Lung microvascular endothelial cell (primary cell): ENCODE data around the gene ACRBP. TPM values are rescaled to one million over a fixed set of nuclear protein-coding genes. Genes with fewer than 3 reads are reported as not detected.

Source experiments
- DNase-seq, 2 donors: peaks; one replicate each; pipeline versions ENCODE4 v3.0.0 to v3.0.0-alpha.2; 2010; ENCODE audit warnings: low read depth in 2 of 2
- total RNA-seq: library from RNA; depleted of rRNA; stranded (reverse); fragments of >200 nt; gene quantifications from 2 replicates; pipeline ENCODE4 v1.2.1, GENCODE V29; 2014

Gene ACRBP
- 0.20 and 0.22 TPM in 2 replicates for total RNA-seq

DNA sequence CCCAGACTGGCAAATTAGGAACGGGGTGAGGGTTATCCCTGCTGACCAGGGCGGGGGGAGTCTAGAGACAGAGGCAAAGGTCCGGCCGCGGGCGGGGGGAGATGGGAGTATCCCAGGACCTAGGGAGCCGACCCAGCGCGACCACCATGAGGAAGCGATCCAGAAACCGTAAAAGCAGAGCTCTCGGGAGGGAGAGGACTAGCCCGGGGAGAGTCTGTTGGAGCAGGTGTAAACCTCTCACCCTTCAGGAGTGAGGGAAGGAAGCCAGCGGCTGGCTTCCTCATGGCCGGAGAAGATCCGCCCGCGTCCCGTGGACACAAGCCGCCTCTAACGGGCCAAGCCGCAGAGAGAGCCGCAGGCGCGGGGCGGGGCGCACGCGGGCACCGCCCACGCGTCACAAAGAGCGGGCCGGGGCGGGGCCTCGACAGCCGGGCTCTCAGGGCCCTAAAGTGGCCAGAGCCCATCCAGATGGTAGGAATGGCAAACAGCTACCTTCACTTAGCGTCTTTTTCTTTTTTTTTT is at the start of gene ACRBP:
Gene ACRBP (minus strand): TSS at position 350 of the 522 bp plus-strand sequence. CDS start 66 bp downstream, at position 284.
- peak; percentile 74 for DNase-seq

- DNase-seq, result no peak
Measured at GRCh38 chr12:6695313-6696045, 48.2 kb upstream of the ACRBP start.

GRCh38 chr12:6694701-6695100 is 47.5 kb upstream of the ACRBP start:
- no peak for DNase-seq

GRCh38 chr12:6693832-6694355 is 46.7 kb upstream of the ACRBP start:
- DNase-seq, result no peak

DNA sequence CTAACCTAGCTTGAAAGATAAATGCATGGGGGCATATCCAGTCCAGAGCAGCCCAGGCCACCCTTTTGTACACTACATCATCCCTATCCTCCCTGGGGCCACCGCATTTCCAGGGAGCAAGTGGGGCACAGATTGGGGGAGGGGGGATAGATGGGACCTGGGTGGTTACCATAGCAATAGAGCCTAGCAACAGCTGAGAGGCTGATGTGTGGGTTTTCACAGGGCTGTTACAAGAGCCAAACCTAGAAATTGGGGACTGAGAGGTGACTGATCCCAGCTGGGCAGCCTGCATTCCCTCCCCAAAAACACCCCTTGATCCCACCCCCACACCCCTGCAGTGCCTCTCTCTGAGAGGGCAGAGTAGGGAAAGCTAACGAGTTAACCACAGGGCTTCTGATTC is 45.7 kb upstream of the ACRBP start:
- DNase-seq, result no peak

- DNase-seq, result no peak
Measured at GRCh38 chr12:6691473-6691872, 44.2 kb upstream of the ACRBP start.

GRCh38 chr12:6688999-6689882 is 42.0 kb upstream of the ACRBP start, which contains the start of gene ZNF384:
ZNF384 (minus strand) TSS chr12:6689375; CDS start chr12:6679520, 9,855 bp downstream.
- peak; percentile 99 to 100 for DNase-seq

- no peak for DNase-seq
Measured at GRCh38 chr12:6688543-6688998, 41.3 kb upstream of the ACRBP start.

GRCh38 chr12:6685814-6686213 is 38.6 kb upstream of the ACRBP start:
- DNase-seq, result no peak

DNA sequence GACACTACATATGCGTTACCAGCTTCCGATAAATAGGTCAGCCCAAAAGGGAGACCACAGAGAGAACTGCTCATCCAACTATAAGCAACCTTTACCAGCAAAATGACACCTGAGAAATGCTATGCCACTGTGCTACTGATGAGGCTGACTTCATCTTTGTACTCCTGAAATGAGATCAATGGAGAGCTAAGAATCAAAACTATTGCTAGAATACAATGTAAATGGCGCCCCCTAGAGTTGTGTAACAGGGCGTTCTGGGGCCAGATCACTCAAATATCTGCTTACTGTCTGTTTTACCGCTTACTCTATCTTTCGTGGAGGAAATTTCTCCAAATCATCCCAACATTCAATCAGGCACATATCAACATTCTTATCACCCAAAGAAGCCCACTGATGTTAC is 37.4 kb upstream of the ACRBP start:
- peak; percentile 48 to 58 for DNase-seq

DNA sequence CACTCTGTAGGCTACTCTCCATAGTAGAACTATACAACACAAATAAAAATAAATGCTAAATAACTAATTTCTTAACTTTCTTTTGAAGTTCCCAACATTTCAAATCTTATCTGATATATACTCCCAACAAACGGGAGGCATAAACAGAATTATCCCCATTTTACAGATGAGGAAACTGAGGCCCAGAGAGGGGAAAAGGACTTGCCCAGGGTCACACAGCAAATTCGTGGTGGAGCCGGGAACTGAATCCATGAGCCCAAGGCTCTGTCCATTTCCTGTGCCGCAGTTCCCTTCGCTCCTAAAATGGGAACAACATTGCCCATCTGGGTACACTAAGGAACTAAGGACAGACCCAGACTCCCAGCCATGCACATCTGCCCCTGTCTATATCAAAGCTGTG is 29.7 kb upstream of the ACRBP start:
- DNase-seq, result no peak

DNA sequence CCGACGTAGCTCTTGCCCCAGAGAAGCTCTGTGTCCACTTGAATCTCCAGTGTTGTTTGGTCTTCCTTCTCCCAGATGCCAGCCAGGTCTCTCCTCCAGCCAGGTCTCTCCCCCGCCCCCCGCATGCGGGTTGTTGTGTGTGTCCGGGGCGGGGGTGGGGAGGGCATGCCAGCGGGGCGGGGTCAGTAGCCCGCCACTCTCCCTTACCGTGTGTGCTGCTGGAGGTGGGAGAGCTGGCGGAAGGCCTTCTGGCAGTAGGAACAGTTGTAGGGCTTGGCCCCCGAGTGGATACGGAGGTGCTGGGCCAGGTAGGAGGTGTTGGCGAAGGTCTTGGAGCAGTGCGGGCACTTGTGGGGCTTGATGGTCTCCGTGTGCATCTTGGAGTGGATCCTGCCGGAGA is 24.9 kb upstream of the ACRBP start:
- no peak for DNase-seq

DNA sequence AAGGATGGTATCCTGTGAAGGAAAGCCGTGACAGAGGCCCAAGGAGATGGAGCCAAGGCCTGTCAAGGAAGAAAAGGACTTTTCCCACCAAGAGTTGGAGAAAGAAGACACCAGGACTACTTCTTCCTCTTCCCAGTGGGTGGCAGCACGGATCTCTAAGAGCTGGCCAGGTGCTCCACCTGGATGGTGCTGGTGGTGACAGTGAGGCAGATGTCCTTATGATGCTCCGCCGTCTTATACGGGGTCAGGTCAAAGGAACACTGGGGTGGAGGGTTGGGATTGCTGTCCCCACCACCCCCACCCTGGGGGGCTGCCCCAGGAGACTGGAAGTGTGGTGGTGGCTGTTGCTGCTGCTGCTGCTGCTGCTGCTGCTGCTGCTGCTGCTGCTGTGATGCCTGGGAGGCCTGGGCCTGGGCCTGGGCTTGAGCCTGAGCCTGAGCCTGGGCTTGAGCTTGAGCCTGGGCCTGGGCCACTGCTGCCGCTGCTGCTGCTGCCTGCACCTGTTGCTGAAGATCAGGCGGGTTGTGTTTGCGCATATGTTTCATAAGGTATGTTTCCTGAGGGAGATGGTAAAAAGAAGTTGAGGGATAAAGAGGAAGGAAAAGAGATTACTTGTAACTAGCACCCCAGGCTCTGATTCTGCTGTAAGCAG is 20.5 kb upstream of the ACRBP start:
- DNase-seq, result peak in 1 of 2 donors; percentile 9

GRCh38 chr12:6666211-6666610 is 19.0 kb upstream of the ACRBP start:
- DNase-seq, result no peak

DNA sequence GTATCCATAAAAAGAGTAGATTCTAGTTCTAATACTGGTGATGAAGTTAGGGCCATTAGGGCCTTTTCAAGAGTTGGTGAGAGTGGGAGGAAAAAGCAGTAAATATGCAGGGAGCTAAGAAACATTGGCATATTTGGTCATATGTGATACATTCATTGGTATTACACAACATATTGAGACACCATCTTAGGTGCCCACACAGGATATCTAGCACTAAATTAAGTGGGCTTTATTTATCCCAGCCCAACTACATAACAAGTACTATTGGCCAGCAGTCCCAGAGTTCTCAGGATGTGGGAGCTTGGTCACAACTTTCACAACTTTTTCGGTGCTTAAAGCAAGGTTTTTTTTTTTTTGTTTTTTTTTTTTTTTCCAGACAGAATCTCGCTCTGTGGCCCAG is 17.7 kb upstream of the ACRBP start:
- no peak for DNase-seq

GRCh38 chr12:6662906-6663742 is 15.9 kb upstream of the ACRBP start, which contains the start of gene ING4:
ING4 (minus strand) TSS chr12:6663119; CDS start chr12:6663101, 18 bp downstream.
- peak; percentile 100 for DNase-seq

- DNase-seq, result peak in 1 of 2 donors; percentile 8
Measured at GRCh38 chr12:6662602-6662905, 15.3 kb upstream of the ACRBP start.

GRCh38 chr12:6653987-6654386 is 6.8 kb upstream of the ACRBP start:
- DNase-seq, result no peak

DNA sequence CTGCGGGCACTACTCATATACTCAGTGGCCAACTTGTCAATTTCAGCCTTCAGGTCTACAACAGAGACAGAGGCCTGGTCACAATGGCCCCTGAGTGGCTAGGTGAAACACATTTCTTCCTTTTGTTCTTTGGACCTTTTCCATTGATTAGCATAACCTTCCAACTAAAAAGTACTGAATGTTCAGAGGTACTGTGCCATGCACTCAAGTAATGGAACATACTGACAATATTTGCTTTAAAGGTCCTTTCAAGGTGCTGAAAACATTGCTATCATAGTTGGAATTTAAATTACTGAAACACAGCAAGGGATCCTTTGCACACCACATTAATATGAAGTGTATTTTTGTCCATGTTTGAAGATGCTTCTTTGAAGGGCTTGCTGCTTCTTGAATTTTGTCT is 6.1 kb upstream of the ACRBP start:
- no peak for DNase-seq

GRCh38 chr12:6652391-6652790 is 5.2 kb upstream of the ACRBP start:
- DNase-seq, result no peak

DNA sequence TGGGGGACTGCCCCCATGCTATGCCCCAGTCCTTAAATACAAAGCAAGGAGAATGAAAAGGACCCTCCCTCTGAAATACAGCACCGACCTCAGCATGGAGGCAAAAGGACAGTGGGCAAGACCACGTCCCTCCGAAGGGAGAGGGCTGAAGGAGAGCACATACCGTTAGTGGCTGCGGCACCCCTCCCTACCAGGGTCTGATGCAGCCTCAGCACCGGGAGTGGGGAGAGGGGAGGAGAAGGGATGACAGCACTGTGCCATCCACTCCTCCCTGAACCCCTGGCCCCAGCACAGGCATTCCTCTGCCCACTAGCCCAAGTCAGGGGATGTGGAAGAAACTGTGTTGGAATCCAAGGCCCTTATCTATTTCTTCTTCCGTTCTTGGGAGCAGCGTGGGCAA is 3.6 kb upstream of the ACRBP start:
- no peak for DNase-seq
